K562 (cell line): ENCODE data around the gene ATAD3B. TPM values are rescaled to one million over a fixed set of nuclear protein-coding genes. Genes with fewer than 3 reads are reported as not detected.
"Not testable (repeated sequence)": the region's sequence is repeated elsewhere in the genome, so short reads cannot be mapped to it uniquely, and the experiment has no call there.

Source experiments
- ATAC-seq: fragments of 200-7000 bp; cut with Tn5 transposase; 3 replicates; pipeline ENCODE4 v1.9.1; 2020; ENCODE audit warnings: moderate library complexity
- BruUV-seq: library from RNA; stranded (reverse); fragments of 400-500 nt; replicated peaks from 2 replicates; lab custom pipeline; 2021; lab: Mats Ljungman, UMichigan
- CTCF ChIA-PET: fragments of 300-600 bp; formaldehyde crosslinking; extraction: SDS; loops from one replicate; lab custom pipeline; 2021; ENCODE audit warnings: low intra/inter-chr PET ratio; lab: Yijun Ruan, JAX
- POLR2A ChIA-PET: fragments of 300-600, 350-650 bp; sonication (Branson Sonifier 250); formaldehyde crosslinking; extraction: SDS; loops from one replicate; lab custom pipeline; 2021; ENCODE audit warnings: antibody characterized with exemption, inconsistent platforms; lab: Yijun Ruan, JAX
- DNase-seq, 4 experiments: peaks; one replicate each; pipeline versions ENCODE4 v3.0.0 to v3.0.0-alpha.2; 2011 to 2018; ENCODE audit warnings: low spot score in 3 of 4, mixed read lengths in 3 of 4; ENCODE audit errors: extremely low read depth in 1 of 4
- FAIRE-seq: peaks from 2 replicates; lab custom pipeline; 2011; peaks lifted over from hg19 to GRCh38; lab: Jason Lieb, UNC
- H2AFZ ChIP-seq: 2 replicates; pipeline ENCODE4 v1.6.0; 2011; ENCODE audit warnings: low read depth, low read length, control low read depth, inconsistent platforms
- H3K27ac ChIP-seq: fragments of 200-600 bp; 3 replicates; pipeline ENCODE4 v1.8.0; 2011; ENCODE audit warnings: low read depth, mild to moderate bottlenecking, control low read depth, inconsistent platforms, low read length, moderate library complexity, mixed read lengths; ENCODE audit errors: extremely low read depth
- H3K27me3 ChIP-seq, 2 experiments: fragments of 300-600 bp in 1 of 2; 2 replicates in 1 of 2; 3 replicates in 1 of 2; pipeline versions ENCODE4 v1.6.0 to v1.8.0; 2011; ENCODE audit warnings: inconsistent platforms in 2 of 2, low read length in 2 of 2, mild to moderate bottlenecking in 1 of 2, mixed read lengths in 1 of 2, moderate library complexity in 1 of 2; ENCODE audit not compliant: control insufficient read depth in 2 of 2, insufficient read depth in 2 of 2
- H3K36me3 ChIP-seq: fragments of 300-600 bp; 3 replicates; pipeline ENCODE4 v1.8.0; 2011; ENCODE audit warnings: mild to moderate bottlenecking, low read length, inconsistent platforms; ENCODE audit not compliant: control insufficient read depth, insufficient read depth
- H3K4me1 ChIP-seq, 2 experiments: fragments of 200-600 bp in 1 of 2; replicated peaks in 1 of 2; 2 replicates in 1 of 2; 3 replicates in 1 of 2; pipeline versions ENCODE4 v1.5.1 to v1.8.0; 2011; ENCODE audit warnings: inconsistent platforms in 2 of 2, low read length in 2 of 2, mild to moderate bottlenecking in 1 of 2, mixed read lengths in 1 of 2, moderate library complexity in 1 of 2; ENCODE audit not compliant: control insufficient read depth in 2 of 2, insufficient read depth in 2 of 2
- H3K4me2 ChIP-seq: 2 replicates; pipeline ENCODE4 v1.6.1; 2011; ENCODE audit warnings: low read length, control low read depth, inconsistent platforms, mixed read lengths; ENCODE audit not compliant: insufficient read depth
- H3K4me3 ChIP-seq: fragments of 200-600 bp; sonication (generic), shearing (Covaris generic); 2 replicates; pipeline ENCODE4 v1.5.1; 2016; ENCODE audit warnings: control low read depth, inconsistent platforms
- H3K79me2 ChIP-seq: fragments of 200-600 bp; 3 replicates; pipeline ENCODE4 v1.8.0; 2011; ENCODE audit warnings: low read length, inconsistent platforms; ENCODE audit not compliant: control insufficient read depth, insufficient read depth
- H3K9ac ChIP-seq, 2 experiments: 2 replicates each; pipeline versions ENCODE4 v1.6.0 to v1.6.1; 2011; ENCODE audit warnings: low read depth in 2 of 2, low read length in 2 of 2, control low read depth in 1 of 2, inconsistent platforms in 1 of 2, mild to moderate bottlenecking in 1 of 2, mixed read lengths in 1 of 2; ENCODE audit not compliant: insufficient read depth in 1 of 2
- H3K9me1 ChIP-seq: one replicate; pipeline ENCODE4 v1.6.0; 2011; ENCODE audit warnings: inconsistent platforms, mild to moderate bottlenecking, low read length, moderate library complexity; ENCODE audit not compliant: control insufficient read depth, insufficient read depth
- H3K9me3 ChIP-seq: replicated peaks from 2 replicates; pipeline ENCODE4 v1.5.1; 2011; ENCODE audit warnings: low read depth, low read length, inconsistent platforms; ENCODE audit not compliant: control insufficient read depth, insufficient read depth
- H4K20me1 ChIP-seq: replicated peaks from 2 replicates; pipeline ENCODE4 v1.6.1; 2011; ENCODE audit warnings: low read length, inconsistent platforms, mixed read lengths; ENCODE audit not compliant: control insufficient read depth, insufficient read depth
- CTCF ChIP-seq, 3 experiments: IDR thresholded peaks in 2 of 3; conservative IDR thresholded peaks in 1 of 3; 2 replicates each; pipeline ENCODE4 v1.5.1; 2011 to 2012; ENCODE audit warnings: low read length in 3 of 3, mild to moderate bottlenecking in 3 of 3, control low read depth in 2 of 3, improper control_type of control experiment in 1 of 3, inconsistent platforms in 1 of 3, low read depth in 1 of 3, mixed read lengths in 1 of 3, moderate library complexity in 1 of 3; ENCODE audit not compliant: insufficient read depth in 2 of 3
- GTF2A2 ChIP-seq: IDR thresholded peaks from 2 replicates; pipeline ENCODE4 v1.6.1; 2016; ENCODE audit warnings: mild to moderate bottlenecking, missing genetic modification characterization, missing compliant biosample characterization
- NEUROD1 ChIP-seq: fragments of 150-350 bp; IDR thresholded peaks from 2 replicates; pipeline ENCODE4 v1.6.1; 2014; ENCODE audit warnings: borderline replicate concordance, low read length, low read depth; ENCODE audit not compliant: partially characterized antibody
- SIN3A ChIP-seq, 2 experiments: fragments of 150-350 bp in 1 of 2; IDR thresholded peaks; 2 replicates each; pipeline ENCODE4 v1.6.1; 2011 to 2016; ENCODE audit warnings: borderline replicate concordance in 2 of 2, low read depth in 2 of 2, low read length in 2 of 2, mild to moderate bottlenecking in 2 of 2, moderate library complexity in 2 of 2; ENCODE audit not compliant: control insufficient read depth in 1 of 2
- WGBS: fragments of 100-300 bp; shearing (Covaris generic); methylation state at CpG from one replicate; pipeline ENCODE4 v1.1.6; 2016; ENCODE audit warnings: low coverage, mixed read lengths; ENCODE audit not compliant: insufficient coverage; ENCODE audit errors: missing lambda C conversion rate; 5-methylcytosine and 5-hydroxymethylcytosine counted together
- in situ Hi-C: fragments of 300-500 bp; cut with MboI; formaldehyde crosslinking; loops from 4 replicates; pipeline ENCODE4 v1.15.0; 2018; ENCODE audit warnings: inconsistent platforms, mixed read lengths
- intact Hi-C: fragments of 100-400 bp; cut with micrococcal nuclease; formaldehyde crosslinking; loops from 2 replicates; pipeline ENCODE4 v1.14.2; 2022
- polyA plus RNA-seq, 8 experiments: library from polyadenylated mRNA; depleted of rRNA in 4 of 8; stranded (reverse) in 5 of 8; unstranded in 3 of 8; fragments of >200 nt; fragmentation: Nextera tagmentation in 2 of 8; fragmentation: Illumina TruSeq in 1 of 8; extraction: Ambion mirVana in 2 of 8; extraction: Trizol in 1 of 8; gene quantifications; 2 replicates each; pipeline versions ENCODE4 v1.2.1 to v1.2.3, GENCODE V29; 2011 to 2014; ENCODE audit warnings: inconsistent platforms in 1 of 8, missing spikeins in 1 of 8
- total RNA-seq, 7 experiments: library from RNA; depleted of rRNA in 6 of 7; stranded (reverse); fragments of >200 nt in 6 of 7; fragmentation: Illumina TruSeq in 2 of 7; extraction: Trizol in 2 of 7; gene quantifications; 2 replicates each; pipeline versions ENCODE4 v1.2.1 to v1.2.3, GENCODE V29; 2011 to 2021; ENCODE audit warnings: low replicate concordance in 1 of 7

The ATAD3B gene
- total and polyA plus RNA-seq, 9 of the 15 experiments (the other 6 are each of a cell fraction or from before 2014, with no cell fraction given) = 0.07 to 113 (median 27.7) TPM

GRCh38 chr1:1511533-1512285 lies 40.1 kb downstream of the ATAD3B start, which contains the start of gene ATAD3A (continued):
- TF ChIP-seq CTCF (IDR thresholded peaks at IDR 0.05 in 2 of 3, conservative IDR thresholded peaks at IDR 0.05 in 1 of 3; ENCODE audit: insufficient read depth in 2 of 3, low read depth in 1 of 3, low read length in 3 of 3) (peak in 1 of 3 experiments; percentile 7; a peak in 1 of 6 replicates), GTF2A2 (tag) (no peak), NEUROD1 (peak; percentile 85)

- CTCF ChIA-PET, H3K9me1 ChIP-seq, FAIRE-seq, H4K20me1 ChIP-seq, H3K27me3 ChIP-seq, H2AFZ ChIP-seq, in situ Hi-C loops, BruUV-seq, H3K27ac ChIP-seq, POLR2A ChIA-PET, H3K9me3 ChIP-seq: not testable (repeated sequence)
- ATAC-seq (peak; percentile 17), DNase-seq (peak in 1 of 4 experiments; percentile 45)
- Histone ChIP-seq H3K79me2 (peaks cover 45% of the 10 kb centered on the region), H3K36me3 (peaks cover 28% of the 10 kb centered on the region; the same call in 2 of the 3 replicates), H3K9ac (peak overlapping the region; percentile 66 to 100; a peak in 3 of 4 replicates), H3K4me2 (peak overlapping the region; percentile 78; the same call in 1 of the 2 replicates), H3K4me3 (peak overlapping the region; percentile 93), H3K4me1 (peaks cover 0 to 19% of the 10 kb centered on the region in 2 experiments; a peak in 2 of 5 replicates)
- peak in 1 of 2 experiments; percentile 20; a peak in 1 of 4 replicates for TF ChIP-seq SIN3A (IDR thresholded peaks at IDR 0.05; ENCODE audit: borderline replicate concordance in 2 of 2, control insufficient read depth in 1 of 2, low read depth in 2 of 2, low read length in 2 of 2)
- WGBS = 1% methylated on average over 30 of the region's 52 CpGs
- intact Hi-C loops = loop anchor here (5.0 to 10.0 kb wide), 2 partner anchors 118 to 395 kb away; partner anchors contain the start of gene CCNL2
Observed at GRCh38 chr1:1512425-1512824, 40.9 kb downstream of the ATAD3B start.

- H3K27ac ChIP-seq, POLR2A ChIA-PET, H2AFZ ChIP-seq, H3K4me2 ChIP-seq, CTCF ChIA-PET, H3K9me1 ChIP-seq, FAIRE-seq, H3K9me3 ChIP-seq, DNase-seq, H4K20me1 ChIP-seq, H3K27me3 ChIP-seq, BruUV-seq, in situ Hi-C loops, ATAC-seq: not testable (repeated sequence)
- Histone ChIP-seq H3K4me1 (peaks cover 0 to 26% of the 10 kb centered on the region in 2 experiments; a peak in 2 of 5 replicates), H3K9ac (peak overlapping the region in 1 of 2 experiments; percentile 82; a peak in 2 of 4 replicates), H3K4me3 (peak overlapping the region; percentile 93; the same call in 1 of the 2 replicates), H3K36me3 (peaks cover 39% of the 10 kb centered on the region; the same call in 2 of the 3 replicates), H3K79me2 (peaks cover 45% of the 10 kb centered on the region)
- intact Hi-C loops = loop anchor here (5.0 to 10.0 kb wide), 2 partner anchors 119 to 394 kb away; partner anchors contain the start of gene CCNL2
- 81% methylated on average over 6 of the region's 18 CpGs for WGBS
Observed at GRCh38 chr1:1513675-1514074, 42.1 kb downstream of the ATAD3B start.
